ENCODE results near the gene CCDC148. TPM values are rescaled to one million over a fixed set of nuclear protein-coding genes. Genes with fewer than 3 reads are reported as not detected.

Gene CCDC148
- polyA plus RNA-seq, 3 donors, result not detected

DNA sequence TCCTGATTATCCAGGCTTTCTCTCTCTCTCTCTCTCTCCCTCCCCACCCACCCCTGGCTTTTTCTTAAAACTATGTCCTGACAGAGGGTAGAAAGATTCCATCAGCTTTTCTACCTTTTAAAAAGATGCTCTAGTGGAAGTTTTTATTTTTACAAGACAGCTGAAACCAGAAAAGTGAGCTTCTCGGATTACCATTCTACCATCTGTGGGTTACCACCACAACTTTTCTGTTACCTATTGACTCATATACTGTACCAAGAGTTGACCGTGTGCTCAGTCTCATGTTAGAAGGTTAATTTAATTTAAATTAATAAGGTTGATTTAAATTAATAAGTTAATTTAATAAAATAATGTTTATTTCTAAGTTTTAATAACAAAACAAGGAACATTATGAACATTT is 217.3 kb downstream of the CCDC148 start:
- Histone ChIP-seq H3K9me3 (replicated peaks in 1 of 2; ENCODE audit: control insufficient read depth in 1 of 2, insufficient read depth in 1 of 2, low read length in 2 of 2) (no peaks in the 10 kb centered on the region), H3K4me3 (replicated peaks in 1 of 3; ENCODE audit: low read depth in 2 of 3, low read length in 3 of 3) (no peak overlapping the region), H3K27me3 (ENCODE audit: control insufficient read depth in 2 of 2, insufficient read depth in 2 of 2, low read length in 2 of 2) (no peaks in the 10 kb centered on the region), H3K36me3 (replicated peaks in 1 of 2; ENCODE audit: control insufficient read depth in 1 of 2, insufficient read depth in 2 of 2, low read length in 2 of 2) (no peaks in the 10 kb centered on the region), H2AFZ (ENCODE audit: insufficient read depth, low read depth, low read length, poor library complexity, severe bottlenecking) (no peak overlapping the region), H3K9ac (ENCODE audit: insufficient read depth, low read length, poor library complexity, severe bottlenecking) (no peak overlapping the region), H3K27ac (ENCODE audit: low read depth in 1 of 2, low read length in 2 of 2) (no peak overlapping the region), H4K20me1 (ENCODE audit: insufficient read depth, low read length) (no peaks in the 10 kb centered on the region), H3K4me1 (ENCODE audit: control insufficient read depth in 1 of 2, insufficient read depth in 2 of 2, low read length in 2 of 2) (no peaks in the 10 kb centered on the region), H3K79me2 (ENCODE audit: insufficient read depth, low read length) (no peaks in the 10 kb centered on the region), H3K4me2 (replicated peaks; ENCODE audit: extremely low read depth, low read length, poor library complexity, severe bottlenecking) (no peak overlapping the region)
- Mint-ChIP-seq H3K4me1 (no peaks in the 10 kb centered on the region), H3K36me3 (no peaks in the 10 kb centered on the region), H3K9me3 (peaks cover 0 to 3% (median 0%) of the 10 kb centered on the region in 7 donors), H3K4me3 (no peak overlapping the region), H3K27ac (no peak overlapping the region), H3K27me3 (ENCODE audit: low read depth in 3 of 3) (peaks cover 0 to 2% (median 0%) of the 10 kb centered on the region in 3 donors)
- no peak for DNase-seq
- intact Hi-C loops (cut with micrococcal nuclease), result no loop called here
- WGBS (ENCODE audit: insufficient coverage), result no CpG with 5 or more reads among the region's 2 CpGs
- TF ChIP-seq, protein P1, sequence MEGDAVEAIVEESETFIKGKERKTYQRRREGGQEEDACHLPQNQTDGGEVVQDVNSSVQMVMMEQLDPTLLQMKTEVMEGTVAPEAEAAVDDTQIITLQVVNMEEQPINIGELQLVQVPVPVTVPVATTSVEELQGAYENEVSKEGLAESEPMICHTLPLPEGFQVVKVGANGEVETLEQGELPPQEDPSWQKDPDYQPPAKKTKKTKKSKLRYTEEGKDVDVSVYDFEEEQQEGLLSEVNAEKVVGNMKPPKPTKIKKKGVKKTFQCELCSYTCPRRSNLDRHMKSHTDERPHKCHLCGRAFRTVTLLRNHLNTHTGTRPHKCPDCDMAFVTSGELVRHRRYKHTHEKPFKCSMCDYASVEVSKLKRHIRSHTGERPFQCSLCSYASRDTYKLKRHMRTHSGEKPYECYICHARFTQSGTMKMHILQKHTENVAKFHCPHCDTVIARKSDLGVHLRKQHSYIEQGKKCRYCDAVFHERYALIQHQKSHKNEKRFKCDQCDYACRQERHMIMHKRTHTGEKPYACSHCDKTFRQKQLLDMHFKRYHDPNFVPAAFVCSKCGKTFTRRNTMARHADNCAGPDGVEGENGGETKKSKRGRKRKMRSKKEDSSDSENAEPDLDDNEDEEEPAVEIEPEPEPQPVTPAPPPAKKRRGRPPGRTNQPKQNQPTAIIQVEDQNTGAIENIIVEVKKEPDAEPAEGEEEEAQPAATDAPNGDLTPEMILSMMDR (IDR thresholded peaks at IDR 0.05), result no peak

DNA sequence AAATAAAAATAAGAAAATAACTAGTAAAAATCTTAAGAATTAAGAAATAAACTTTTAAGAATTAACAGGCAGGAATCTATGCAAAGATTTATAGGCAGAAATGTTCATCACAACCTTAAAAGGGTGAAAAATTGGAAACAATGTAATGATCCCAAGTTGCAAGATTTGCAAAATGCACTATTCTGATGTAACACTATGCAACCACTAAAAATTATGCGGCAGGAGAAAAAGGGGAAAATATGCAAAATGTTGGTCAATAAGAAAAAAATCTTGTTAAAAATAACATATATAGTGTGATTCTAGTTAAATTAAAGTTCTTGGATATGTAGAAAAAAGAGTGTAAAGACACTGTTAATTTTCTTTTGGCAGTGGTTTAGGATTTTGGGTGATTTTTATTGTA is 222.1 kb downstream of the CCDC148 start:
- no peak overlapping the region for H3K27ac Mint-ChIP-seq
- no peaks in the 10 kb centered on the region for H3K27me3 ChIP-seq (ENCODE audit: control insufficient read depth in 2 of 2, insufficient read depth in 2 of 2, low read length in 2 of 2)
- intact Hi-C loops (cut with micrococcal nuclease), result no loop called here
- peaks cover 0 to 2% (median 0%) of the 10 kb centered on the region in 7 donors for H3K9me3 Mint-ChIP-seq
- H3K27me3 Mint-ChIP-seq (ENCODE audit: low read depth in 3 of 3), result no peaks in the 10 kb centered on the region
- H3K4me1 ChIP-seq (ENCODE audit: control insufficient read depth in 1 of 2, insufficient read depth in 2 of 2, low read length in 2 of 2), result no peaks in the 10 kb centered on the region
- WGBS (ENCODE audit: insufficient coverage), result no CpG with 5 or more reads among the region's 1 CpG
- no peak overlapping the region for H3K4me3 Mint-ChIP-seq
- H3K4me1 Mint-ChIP-seq, result no peaks in the 10 kb centered on the region
- H3K79me2 ChIP-seq (ENCODE audit: insufficient read depth, low read length), result no peaks in the 10 kb centered on the region
- H3K4me2 ChIP-seq (replicated peaks; ENCODE audit: extremely low read depth, low read length, poor library complexity, severe bottlenecking), result no peak overlapping the region
- no peak overlapping the region for H3K4me3 ChIP-seq (replicated peaks in 1 of 3; ENCODE audit: low read depth in 2 of 3, low read length in 3 of 3)
- no peaks in the 10 kb centered on the region for H3K36me3 Mint-ChIP-seq
- H3K36me3 ChIP-seq (replicated peaks in 1 of 2; ENCODE audit: control insufficient read depth in 1 of 2, insufficient read depth in 2 of 2, low read length in 2 of 2), result no peaks in the 10 kb centered on the region
- no peaks in the 10 kb centered on the region for H3K9me3 ChIP-seq (replicated peaks in 1 of 2; ENCODE audit: control insufficient read depth in 1 of 2, insufficient read depth in 1 of 2, low read length in 2 of 2)
- TF ChIP-seq, protein P1 (IDR thresholded peaks at IDR 0.05), result no peak
- DNase-seq, result no peak
- H2AFZ ChIP-seq (ENCODE audit: insufficient read depth, low read depth, low read length, poor library complexity, severe bottlenecking), result no peak overlapping the region
- H3K9ac ChIP-seq (ENCODE audit: insufficient read depth, low read length, poor library complexity, severe bottlenecking), result no peak overlapping the region
- H3K27ac ChIP-seq (ENCODE audit: low read depth in 1 of 2, low read length in 2 of 2), result no peak overlapping the region
- H4K20me1 ChIP-seq (ENCODE audit: insufficient read depth, low read length), result no peaks in the 10 kb centered on the region
